Tibial nerve (tissue), 4 donors: ENCODE results near the gene DYNC1I1. TPM values are rescaled to one million over a fixed set of nuclear protein-coding genes. Genes with fewer than 3 reads are reported as not detected.

Experiments used
- DNase-seq, 2 donors: peaks; one replicate each; pipeline ENCODE4 v3.0.0-alpha.2; 2019; ENCODE audit warnings: low spot score in 2 of 2
- H3K27ac ChIP-seq, 4 donors: fragments of 200-600 bp; sonication (generic) in 3 of 4; one replicate each; pipeline ENCODE4 v1.5.1; 2017 to 2019; ENCODE audit warnings: mild to moderate bottlenecking in 1 of 4
- H3K27me3 ChIP-seq, 2 donors: fragments of 200-600 bp; sonication (generic) in 1 of 2; one replicate each; pipeline versions ENCODE4 v1.5.1 to v1.6.0; 2017 to 2019
- H3K36me3 ChIP-seq, 3 donors: fragments of 200-600 bp; sonication (generic); one replicate each; pipeline ENCODE4 v1.5.1; 2018 to 2019
- H3K4me1 ChIP-seq, 4 donors: fragments of 200-600 bp; sonication (generic) in 3 of 4; one replicate each; pipeline ENCODE4 v1.5.1; 2017 to 2019
- H3K4me3 ChIP-seq, 4 donors: fragments of 200-600 bp; sonication (generic) in 3 of 4; one replicate each; pipeline ENCODE4 v1.5.1; 2017 to 2019; ENCODE audit warnings: mild to moderate bottlenecking in 1 of 4, moderate library complexity in 1 of 4
- H3K9me3 ChIP-seq, 4 donors: fragments of 200-600 bp; sonication (generic) in 3 of 4; one replicate each; pipeline ENCODE4 v1.5.1; 2017 to 2019
- CTCF ChIP-seq, 5 experiments: fragments of 200-600 bp in 3 of 5; fragments of 450-650 bp in 2 of 5; sonication (generic) in 3 of 5; IDR thresholded peaks; one replicate each; pipeline ENCODE4 v1.5.1; 2016 to 2019; ENCODE audit warnings: antibody characterized with exemption in 5 of 5, mild to moderate bottlenecking in 3 of 5, moderate library complexity in 2 of 5
- EP300 ChIP-seq, 2 donors: sonication (generic); formaldehyde crosslinking; IDR thresholded peaks; one replicate each; pipeline ENCODE4 v1.6.1; 2017; ENCODE audit warnings: antibody characterized with exemption in 2 of 2, mild to moderate bottlenecking in 1 of 2
- POLR2A ChIP-seq, 2 donors: fragments of 450-650 bp; IDR thresholded peaks; one replicate each; pipeline ENCODE4 v1.6.1; 2017; ENCODE audit warnings: antibody characterized with exemption in 2 of 2, mild to moderate bottlenecking in 2 of 2, moderate library complexity in 2 of 2
- WGBS, 2 donors: methylation state at CpG; one replicate each; pipeline ENCODE4 v1.1.5; 2018; 5-methylcytosine and 5-hydroxymethylcytosine counted together
- total RNA-seq, 4 donors: library from RNA; depleted of rRNA; stranded (reverse); fragments of >200 nt; gene quantifications; one replicate each; pipeline ENCODE4 v1.1.0, GENCODE V29; 2016

DYNC1I1 gene
- total RNA-seq, 4 donors from 2014 or later = 5.5 to 12.0 (median 9.8) TPM

DNA sequence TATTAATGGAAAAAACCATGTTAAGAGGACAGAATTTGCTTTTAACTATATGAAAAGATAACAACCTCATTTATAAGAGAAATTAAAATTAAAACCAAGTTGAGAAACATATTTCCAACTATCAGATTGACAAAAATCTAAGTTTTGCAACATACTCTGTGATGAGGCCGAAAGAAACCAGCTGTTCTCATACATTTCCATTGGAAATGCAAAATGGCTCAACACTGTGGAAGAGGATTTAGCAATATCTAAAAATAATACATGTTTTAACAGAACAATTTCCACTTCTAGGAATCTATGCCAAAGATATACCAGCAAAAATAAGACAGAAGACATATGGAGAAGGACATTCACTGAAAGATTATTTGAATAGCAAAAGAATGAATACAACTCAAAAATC, 268.8 kb downstream of the DYNC1I1 start:
- no peaks in the 10 kb centered on the region for H3K9me3 ChIP-seq
- DNase-seq = no peak
- H3K4me3 ChIP-seq = no peak overlapping the region
- H3K36me3 ChIP-seq = no peaks in the 10 kb centered on the region
- TF ChIP-seq POLR2A (IDR thresholded peaks at IDR 0.05) = no peak
- TF ChIP-seq EP300 (IDR thresholded peaks at IDR 0.05) = no peak
- no peak for TF ChIP-seq CTCF (IDR thresholded peaks at IDR 0.05)
- 93 to 95% methylated on average over 1 of the region's 1 CpG for WGBS, 2 donors
- no peaks in the 10 kb centered on the region for H3K4me1 ChIP-seq
- no peak overlapping the region for H3K27ac ChIP-seq
- H3K27me3 ChIP-seq = no peaks in the 10 kb centered on the region

- Histone ChIP-seq H3K36me3 (no peaks in the 10 kb centered on the region), H3K9me3 (no peaks in the 10 kb centered on the region), H3K27me3 (no peaks in the 10 kb centered on the region), H3K4me1 (no peaks in the 10 kb centered on the region), H3K27ac (no peak overlapping the region), H3K4me3 (no peak overlapping the region)
- 68 to 79% methylated on average over 3 of the region's 3 CpGs for WGBS, 2 donors
- TF ChIP-seq CTCF (IDR thresholded peaks at IDR 0.05) (no peak), EP300 (IDR thresholded peaks at IDR 0.05) (no peak), POLR2A (IDR thresholded peaks at IDR 0.05) (no peak)
- DNase-seq = no peak
Measured at GRCh38 chr7:96045181-96045580, 272.8 kb downstream of the DYNC1I1 start.

DNA sequence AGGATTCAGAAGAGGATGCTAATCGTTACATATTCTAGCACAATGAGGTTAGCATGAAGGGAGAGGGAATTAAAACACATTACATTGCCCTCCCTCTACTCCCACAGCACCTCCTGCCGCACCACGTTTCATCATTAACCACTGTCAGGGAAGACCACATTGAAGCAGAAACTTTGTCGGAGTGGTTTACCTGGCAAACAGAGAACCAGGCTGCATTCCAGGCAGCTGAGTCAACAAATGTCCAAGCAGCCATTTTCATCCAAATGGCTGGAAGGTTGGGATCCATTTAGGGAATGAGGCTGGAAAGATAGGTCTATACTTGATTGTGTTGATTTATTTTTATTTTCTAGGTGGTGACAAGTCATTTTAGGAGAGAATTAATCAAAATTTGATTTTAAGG, 273.6 kb downstream of the DYNC1I1 start:
- no peaks in the 10 kb centered on the region for H3K4me1 ChIP-seq
- no peak overlapping the region for H3K4me3 ChIP-seq
- no peak overlapping the region for H3K27ac ChIP-seq
- no peak for DNase-seq
- no peak for TF ChIP-seq CTCF (IDR thresholded peaks at IDR 0.05)
- 66 to 69% methylated on average over 4 of the region's 4 CpGs for WGBS, 2 donors
- H3K9me3 ChIP-seq = no peaks in the 10 kb centered on the region
- H3K36me3 ChIP-seq = no peaks in the 10 kb centered on the region
- H3K27me3 ChIP-seq = no peaks in the 10 kb centered on the region

- Histone ChIP-seq H3K36me3 (no peaks in the 10 kb centered on the region), H3K27ac (no peak overlapping the region), H3K27me3 (no peaks in the 10 kb centered on the region), H3K4me3 (no peak overlapping the region), H3K4me1 (no peaks in the 10 kb centered on the region), H3K9me3 (no peaks in the 10 kb centered on the region)
- TF ChIP-seq EP300 (IDR thresholded peaks at IDR 0.05) = no peak
- TF ChIP-seq CTCF (IDR thresholded peaks at IDR 0.05) = no peak
- no peak for TF ChIP-seq POLR2A (IDR thresholded peaks at IDR 0.05)
- DNase-seq = no peak
Measured at GRCh38 chr7:96052289-96052688, 279.9 kb downstream of the DYNC1I1 start.

GRCh38 chr7:96052860-96053470, 280.6 kb downstream of the DYNC1I1 start:
- H3K27ac ChIP-seq = no peak overlapping the region
- no peaks in the 10 kb centered on the region for H3K36me3 ChIP-seq
- H3K9me3 ChIP-seq = no peaks in the 10 kb centered on the region
- no peaks in the 10 kb centered on the region for H3K27me3 ChIP-seq
- H3K4me3 ChIP-seq = no peak overlapping the region
- no peaks in the 10 kb centered on the region for H3K4me1 ChIP-seq
- no peak for TF ChIP-seq CTCF (IDR thresholded peaks at IDR 0.05)
- no peak for TF ChIP-seq POLR2A (IDR thresholded peaks at IDR 0.05)
- no peak for TF ChIP-seq EP300 (IDR thresholded peaks at IDR 0.05)
- no peak for DNase-seq
- WGBS, 2 donors = 56 to 61% methylated on average over 4 of the region's 4 CpGs
